GM11168 (cell line): ENCODE results near the gene PITRM1.

Experiments used
- in situ Hi-C: fragments of 300-500 bp; cut with MboI; formaldehyde crosslinking; loops from one replicate; pipeline ENCODE4 v1.12.0; 2022; ENCODE audit warnings: low sequenced_read_pairs; ENCODE audit not compliant: unreplicated experiment

PITRM1 gene

DNA sequence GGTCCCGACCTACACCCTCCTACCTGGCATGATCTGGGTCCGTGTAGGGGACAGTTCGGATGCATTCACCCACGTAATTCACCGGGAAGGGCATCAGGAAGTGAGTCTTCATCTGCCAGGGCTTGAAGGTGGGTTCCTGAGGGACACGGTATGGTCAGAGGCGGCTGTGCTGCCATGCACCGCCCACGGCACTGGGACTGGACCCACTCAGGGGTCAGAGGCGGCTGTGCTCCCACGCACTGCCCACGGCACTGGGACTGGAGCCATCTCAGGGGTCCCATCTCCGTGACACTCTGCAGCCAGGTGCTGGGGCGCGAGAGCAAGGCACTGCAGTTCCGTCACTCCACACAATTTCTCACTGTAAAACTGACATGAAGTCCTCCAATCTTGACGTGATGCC, 29.2 kb downstream of the PITRM1 start:
- in situ Hi-C loops, result no loop called here

DNA sequence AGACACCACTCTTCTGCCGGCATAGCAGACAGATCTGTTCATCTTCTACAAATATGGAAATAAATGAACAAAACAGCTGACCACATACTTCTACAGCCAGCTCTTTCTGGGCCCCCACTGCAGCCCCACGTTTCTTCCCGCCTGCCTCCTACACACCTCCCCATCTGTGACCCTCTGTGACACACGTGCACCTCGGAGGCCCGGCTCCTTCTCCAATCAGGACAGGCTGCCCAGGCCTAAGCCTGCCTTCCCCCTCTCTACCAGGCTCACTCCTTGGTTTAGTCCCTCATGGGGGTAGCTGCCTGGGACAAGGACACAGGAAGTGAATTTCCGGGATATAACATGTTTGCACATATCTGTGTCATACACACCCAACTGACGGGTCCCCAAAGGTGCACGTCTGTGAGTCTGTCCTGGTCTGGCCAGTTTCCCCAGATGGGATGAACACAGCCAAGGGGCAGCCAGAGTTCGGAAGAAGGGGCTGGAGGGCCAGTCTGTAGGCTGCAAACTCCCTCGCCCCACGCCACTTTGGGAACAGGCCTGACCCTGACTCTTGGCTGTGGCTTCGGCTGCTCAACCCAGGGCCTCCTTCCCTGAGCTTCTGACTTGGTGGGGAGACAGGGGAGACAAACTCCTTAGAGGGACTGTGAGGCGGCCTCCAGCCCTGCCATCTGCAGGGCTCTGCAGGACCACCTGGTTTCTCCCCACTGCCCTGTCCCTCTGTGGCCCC, 30.3 kb downstream of the PITRM1 start:
- in situ Hi-C loops, result no loop called here

DNA sequence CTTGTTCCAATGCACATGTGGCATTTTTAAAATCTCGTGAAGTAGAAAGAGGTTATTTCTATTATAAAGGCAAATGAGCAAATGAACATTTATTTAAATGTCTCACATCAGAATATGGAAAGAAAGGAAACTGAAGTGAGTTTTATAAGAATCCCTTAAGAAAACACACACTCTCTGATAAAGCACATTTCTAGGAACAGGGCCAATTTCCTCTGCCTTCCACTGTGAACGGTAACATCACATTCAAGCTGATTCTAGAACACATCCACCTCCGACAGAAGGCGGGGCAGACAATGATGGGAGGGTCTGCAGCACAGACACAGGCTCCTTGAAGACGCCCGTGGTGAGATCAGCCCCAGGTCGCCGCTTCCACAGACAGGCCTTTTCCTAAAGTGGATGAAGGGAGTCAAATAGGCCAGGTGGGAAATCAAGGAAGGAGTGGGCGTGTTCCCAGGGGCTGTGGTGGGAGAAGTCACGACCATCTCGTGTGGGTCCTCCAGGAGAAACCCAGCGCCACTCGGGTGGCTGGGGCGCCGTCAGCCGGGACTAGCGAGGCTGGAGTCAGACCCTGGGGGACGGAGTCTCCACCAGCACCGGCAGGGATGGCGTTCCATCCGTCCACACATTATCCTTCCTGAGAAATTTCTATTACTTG, 31.1 kb downstream of the PITRM1 start:
- in situ Hi-C loops, result no loop called here

DNA sequence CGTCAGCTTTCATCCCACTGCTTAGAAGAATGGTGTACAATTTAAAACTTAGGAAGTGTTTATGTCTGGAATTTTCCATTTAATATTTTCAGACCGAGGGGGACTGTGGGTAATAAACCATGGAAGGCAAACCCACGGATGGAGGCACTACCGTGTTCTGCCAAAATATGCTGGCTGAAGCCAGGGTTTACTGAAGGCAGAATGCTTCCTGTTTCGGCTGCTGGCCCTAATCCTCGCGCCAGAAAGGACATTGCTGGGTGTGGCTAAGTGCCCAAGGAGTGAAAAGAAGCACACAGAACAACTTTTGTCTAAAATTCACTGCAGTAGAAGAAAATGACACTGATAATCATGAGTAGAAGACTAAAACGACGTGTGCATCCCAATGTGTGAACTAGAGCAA, 32.3 kb downstream of the PITRM1 start:
- in situ Hi-C loops, result no loop called here

DNA sequence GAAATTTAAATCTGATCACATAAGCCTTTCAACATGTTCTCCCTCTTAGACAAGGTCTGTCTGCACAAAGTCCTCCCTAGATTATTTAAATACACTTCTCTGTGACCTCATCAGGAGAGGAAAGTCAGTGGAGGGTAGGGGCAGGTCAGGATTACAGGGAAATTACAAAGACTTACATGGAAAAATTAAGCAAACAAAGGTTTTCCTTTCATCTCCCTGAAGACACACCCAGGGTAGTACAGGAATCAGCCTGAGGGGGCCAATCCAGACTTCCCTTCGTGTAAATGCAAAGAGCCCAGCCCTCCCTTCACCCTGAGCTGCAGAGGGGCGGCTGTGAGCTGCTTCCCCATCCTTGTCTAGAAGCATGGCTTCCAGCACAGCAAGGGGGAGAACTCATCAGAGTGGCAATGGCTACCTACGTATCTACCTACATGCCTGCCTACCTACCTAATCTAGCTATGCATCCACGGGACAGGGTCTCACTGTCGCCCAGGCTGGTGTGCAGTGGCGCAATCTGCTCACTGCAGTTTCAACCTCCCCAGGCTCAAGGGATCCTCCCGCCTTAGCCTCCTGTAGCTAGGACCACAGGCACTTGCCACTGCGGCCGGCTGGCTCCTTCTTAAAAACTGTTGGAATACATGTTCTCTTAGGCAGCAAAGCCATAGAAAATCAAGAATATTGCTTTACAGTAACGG, 33.2 kb downstream of the PITRM1 start:
- in situ Hi-C loops, result no loop called here

DNA sequence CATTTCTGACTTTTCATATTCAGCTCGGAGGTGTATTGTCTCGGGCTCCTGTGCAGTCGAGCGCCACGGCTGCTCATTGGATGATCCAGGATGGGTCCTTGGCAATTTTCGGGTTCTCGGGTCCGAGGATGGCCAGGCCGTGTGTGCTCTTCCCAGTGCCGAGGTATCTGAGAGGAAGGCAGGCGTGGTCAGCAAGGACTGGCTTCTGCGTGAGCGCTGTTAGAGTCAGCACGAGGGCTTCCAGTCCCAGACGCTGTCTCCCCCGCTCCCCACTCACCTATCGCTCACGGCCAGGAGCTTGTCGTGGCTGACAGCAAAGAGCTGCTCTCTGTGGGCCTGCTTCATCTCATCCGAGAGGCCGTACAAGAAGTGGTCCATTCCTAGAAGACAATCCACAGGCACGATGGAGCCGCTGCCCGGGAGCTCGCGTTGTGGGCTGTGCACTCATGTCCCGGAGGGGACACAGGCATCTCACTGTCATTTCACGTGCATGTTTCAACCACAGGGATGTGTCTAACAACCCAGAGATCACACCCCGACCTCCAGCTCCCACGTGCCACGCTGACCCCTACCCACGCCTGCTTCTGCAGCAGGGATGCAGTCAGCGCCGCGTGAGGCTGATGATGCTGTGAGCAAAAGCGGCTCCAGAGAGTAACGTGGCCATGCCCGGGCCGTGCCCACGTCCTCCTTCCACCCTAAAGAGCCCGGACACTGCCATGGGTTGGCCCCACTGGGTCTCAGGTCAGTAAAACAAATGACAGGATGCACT, 34.4 kb downstream of the PITRM1 start:
- in situ Hi-C loops, result no loop called here

DNA sequence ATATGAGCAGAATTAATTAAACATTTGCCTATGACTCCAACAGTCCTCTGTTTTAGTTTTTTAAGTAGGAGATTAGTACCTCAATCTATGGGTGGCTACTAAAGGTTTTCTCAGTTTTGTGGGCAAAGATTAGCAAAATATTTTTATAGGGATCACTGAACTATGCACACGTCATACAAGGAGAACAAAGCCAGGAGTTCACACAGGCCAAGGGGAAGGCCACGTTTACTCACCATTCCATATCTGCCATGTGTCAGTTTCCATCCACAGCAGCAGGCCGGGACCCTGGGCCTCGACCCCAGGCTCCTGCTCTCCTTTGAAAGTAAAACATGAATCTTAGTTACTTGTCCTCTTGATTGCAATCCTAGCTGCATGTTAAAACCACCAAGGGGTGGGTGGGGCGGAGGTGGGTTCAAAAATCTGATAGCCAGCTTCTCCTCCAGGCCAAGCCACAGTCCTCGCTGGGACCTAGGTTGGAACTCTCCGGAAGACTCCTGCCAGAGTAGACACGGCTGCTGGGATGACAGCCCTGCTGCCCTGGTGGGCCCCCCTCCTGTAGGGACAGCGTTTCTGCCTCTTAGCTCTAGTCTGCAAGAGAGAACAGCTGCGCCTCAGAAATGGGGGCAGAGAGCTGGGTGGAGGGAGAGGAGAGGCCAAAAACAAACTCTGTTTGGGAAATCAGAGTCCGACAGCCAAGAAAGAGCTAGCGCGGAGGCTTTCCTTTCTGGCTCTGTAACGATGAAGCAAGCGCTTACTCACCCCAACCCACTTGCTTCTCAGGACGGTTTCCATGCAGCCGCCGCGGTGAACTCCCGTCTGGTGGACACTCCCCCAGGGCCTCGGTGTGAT, 35.6 kb downstream of the PITRM1 start:
- in situ Hi-C loops, result no loop called here

DNA sequence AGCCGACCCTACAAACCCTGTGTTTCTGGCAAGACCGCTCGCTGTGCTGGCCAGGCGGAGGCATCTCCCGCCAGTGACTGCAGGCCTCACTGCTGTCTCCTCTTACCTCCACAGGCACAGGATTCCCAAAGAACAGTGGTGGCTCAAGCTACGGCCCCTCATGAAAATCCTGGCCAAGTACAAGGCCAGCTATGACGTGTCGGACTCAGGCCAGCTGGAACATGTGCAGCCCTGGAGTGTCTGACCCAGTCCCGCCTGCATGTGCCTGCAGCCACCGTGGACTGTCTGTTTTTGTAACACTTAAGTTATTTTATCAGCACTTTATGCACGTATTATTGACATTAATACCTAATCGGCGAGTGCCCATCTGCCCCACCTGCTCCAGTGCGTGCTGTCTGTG, 36.2 kb downstream of the PITRM1 start:
- in situ Hi-C loops, result no loop called here

DNA sequence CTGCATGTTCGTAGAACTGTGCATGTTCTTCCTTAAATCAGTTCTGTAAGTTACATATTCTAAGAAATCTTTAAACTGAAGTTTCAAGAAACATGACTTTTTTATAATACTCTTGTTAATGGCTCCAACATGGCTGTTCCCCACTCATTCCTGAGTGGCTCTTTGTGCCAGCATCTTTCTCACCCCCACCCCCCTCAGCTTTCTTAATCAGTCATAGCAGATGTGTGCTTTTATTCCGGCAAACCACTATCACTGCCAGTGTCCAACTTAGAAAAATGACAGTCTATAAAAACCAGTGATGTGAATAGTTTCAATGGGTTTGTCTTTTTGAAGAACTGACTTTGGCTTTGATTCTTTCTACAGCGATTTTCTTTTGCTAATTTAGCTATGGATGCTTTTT, 37.6 kb downstream of the PITRM1 start:
- in situ Hi-C loops, result no loop called here

DNA sequence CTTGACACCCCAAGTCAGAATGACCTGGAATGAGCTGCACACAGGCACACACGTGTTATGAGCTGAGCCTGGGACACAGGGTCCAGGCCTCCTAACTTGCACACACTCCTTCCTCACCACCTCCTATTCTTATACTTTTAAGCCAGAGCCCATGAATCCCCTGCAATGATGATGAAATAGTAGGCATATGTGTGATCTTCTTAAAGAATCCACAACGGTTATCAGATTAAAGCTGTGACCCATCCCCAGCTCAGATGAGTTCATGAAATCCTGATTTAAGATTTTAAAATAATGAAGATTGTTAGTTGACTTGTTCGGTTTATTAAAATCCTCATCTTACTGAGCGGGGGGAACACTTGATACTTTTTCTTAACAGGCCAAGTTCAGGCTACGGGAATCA, 38.6 kb downstream of the PITRM1 start:
- in situ Hi-C loops, result no loop called here

DNA sequence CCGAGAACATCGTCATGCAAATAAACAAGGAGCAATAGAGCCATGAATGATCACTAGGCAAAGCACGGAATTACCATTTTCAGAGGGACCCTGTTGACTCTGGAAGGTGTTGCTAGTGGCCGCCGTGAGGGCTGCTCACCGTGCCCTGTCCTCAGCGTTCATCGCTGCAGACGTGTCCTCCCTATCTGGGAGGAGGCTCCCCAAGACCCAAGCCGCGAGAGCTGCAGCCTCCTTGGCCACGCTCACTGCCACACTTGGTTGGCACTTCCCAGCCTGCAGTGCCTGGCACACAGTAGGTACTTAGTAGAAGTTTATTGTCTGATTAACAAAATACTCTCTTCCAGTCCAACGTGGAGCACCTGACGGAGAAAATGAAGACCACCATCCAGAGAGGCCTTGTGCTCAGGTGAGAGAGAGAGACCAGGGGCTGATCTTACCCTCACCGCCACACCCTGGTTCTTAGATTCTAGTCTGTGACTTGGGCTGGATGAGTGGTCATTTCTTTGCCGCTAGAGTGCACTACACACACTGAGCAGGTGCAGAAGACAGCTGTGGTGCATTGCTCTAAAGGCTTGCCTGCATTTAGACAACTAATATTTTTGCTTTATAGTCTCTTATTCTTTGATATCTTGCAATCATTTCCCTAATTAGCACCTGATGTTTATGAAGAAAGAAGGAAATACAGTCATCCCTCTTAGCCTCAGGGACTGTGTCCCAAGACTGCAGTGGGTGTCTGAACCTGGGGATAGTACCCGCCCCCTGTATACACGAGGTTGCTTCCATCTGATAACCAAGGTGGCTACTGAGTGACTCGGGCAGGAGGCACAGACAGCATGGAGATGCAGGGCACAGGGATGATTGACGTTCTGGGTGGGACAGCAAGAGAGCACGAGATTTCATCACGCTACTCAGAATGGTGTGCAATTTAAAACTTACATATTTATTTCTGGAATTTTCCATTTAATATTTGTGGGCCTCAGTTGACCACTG, 40.3 kb downstream of the PITRM1 start:
- in situ Hi-C loops, result no loop called here

DNA sequence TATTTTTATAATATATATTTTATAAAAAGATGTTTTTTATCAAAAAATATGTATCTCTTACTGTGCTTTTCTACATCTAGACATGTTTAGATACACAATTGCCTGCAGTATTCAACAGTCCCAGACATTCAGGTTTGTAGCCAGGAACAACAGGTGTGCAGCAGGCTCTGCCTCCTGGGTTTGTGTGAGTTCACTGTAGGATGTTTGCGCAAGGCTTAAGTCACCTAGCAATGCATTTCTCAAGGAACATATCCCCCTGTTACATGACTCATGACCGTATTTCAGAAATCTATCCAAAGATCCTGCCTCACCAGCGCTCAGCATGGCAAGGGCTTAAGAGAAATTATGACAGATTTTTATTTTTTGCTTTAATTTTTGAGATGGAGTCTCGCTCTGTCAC, 41.5 kb downstream of the PITRM1 start:
- in situ Hi-C loops, result no loop called here

DNA sequence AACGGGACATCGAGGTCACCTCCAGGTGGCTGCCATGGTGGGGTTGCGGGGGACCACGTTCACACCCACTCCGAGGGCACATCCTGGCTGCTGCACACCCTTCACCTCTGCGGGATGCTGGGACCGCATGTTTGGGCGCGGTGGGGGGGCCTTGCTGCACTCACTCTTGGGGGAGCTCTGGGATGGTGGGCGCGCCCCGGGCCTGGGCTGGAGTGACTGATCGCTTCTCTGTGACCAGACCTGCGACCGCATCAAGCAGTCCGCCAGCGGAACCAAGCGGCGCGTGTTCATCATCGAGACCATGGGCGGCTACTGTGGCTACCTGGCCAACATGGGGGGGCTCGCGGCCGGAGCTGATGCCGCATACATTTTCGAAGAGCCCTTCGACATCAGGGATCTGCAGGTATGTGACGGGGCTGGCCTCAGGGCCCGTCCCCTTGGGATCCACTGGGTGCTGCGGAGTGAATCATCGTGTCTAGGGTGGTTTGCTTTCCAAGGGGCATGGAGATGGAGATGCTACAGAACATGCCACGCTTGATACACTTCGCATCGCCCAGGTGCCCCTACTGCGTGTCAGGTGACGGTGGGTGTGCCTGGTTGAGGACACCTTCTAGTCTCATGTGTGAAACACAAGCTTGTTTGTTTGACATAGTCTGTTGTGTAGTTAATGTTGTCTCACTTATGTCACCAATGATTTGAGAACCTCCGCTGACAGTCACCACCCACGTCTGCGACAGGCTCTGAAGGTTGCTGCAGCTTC, 42.8 kb downstream of the PITRM1 start:
- in situ Hi-C loops, result no loop called here

DNA sequence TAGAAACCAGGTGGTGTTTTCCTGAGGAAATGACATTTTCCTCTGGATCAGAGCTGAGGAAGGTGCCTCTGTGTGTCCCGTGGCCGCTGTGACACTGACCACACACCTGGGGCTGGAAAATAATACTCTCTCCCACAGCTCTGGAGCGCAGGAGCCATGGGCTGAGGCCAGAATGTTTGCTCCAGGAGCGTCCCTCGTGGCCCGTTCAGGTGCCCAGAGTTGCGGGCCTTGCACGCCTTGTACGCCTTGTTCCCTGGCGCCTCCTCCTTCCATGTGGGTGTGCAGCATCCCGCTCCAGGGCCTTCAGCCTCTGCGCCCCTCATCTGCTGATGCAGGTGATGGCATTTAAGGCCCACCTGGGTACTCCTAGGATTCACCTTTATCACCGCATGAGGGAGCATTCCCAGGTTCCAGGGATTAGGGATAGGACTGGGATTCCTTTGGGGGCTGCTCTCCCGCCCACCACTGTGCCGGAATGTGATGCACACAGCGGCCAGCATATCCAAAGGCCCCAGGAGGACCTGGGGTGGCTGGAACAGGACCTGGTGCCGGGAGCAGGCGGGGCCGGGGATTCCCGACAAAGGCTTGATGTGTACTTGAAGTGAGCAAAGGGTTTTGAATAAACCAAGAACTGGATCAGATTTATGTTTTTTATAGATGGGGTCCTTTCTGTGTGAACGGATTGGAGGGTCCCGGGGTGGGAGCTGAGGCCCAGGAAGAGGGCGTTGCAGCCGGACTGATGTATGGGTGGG, 44.0 kb downstream of the PITRM1 start:
- in situ Hi-C loops, result no loop called here

DNA sequence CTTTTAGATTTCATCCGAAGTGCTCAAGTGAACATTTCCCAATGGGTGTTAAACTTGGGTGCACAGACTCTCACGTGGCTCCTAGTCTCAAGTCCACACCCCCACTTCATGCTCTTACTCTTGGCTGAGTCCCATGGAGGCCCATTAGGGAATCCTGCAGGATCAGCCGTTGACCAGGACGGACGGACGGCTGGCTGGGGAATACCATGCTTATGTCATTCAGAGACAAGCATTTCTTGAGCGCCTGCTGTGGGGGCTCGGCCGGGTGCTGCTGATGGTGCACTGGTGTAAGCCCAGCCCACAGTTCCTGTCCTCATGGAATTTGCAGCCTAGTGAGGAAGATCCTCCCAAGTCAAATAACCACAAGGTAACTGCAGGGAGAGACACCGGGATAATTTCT, 44.7 kb downstream of the PITRM1 start:
- in situ Hi-C loops, result no loop called here

DNA sequence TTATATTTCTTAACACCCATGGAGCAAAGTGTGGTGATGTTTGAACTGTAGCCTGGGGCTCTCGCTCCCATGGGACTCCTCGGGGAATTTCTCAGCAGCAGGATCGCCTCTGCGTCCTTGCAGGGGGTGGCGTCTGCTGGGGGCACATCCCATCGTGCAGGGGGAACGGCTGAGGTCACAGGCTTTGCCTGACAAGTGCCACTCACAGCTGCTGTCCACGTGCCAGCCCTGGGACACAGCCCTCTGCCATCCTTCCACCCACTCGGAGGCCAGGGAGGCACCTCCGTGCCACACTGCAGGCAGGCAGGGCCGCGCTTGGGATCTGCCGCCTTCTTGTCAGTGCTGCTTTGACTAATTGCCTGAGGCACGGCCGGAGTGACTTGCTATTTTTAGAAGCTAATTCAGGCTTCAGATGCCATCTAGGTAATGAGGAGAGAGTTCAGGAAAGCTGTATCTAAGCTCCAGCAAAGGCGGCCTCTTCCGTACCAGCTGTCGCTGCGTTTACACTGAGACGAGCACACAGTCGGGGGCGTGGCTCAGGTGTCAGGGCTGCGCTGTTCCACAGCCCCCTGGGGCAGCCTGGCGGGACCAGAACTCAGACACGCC, 45.7 kb downstream of the PITRM1 start:
- in situ Hi-C loops, result no loop called here

DNA sequence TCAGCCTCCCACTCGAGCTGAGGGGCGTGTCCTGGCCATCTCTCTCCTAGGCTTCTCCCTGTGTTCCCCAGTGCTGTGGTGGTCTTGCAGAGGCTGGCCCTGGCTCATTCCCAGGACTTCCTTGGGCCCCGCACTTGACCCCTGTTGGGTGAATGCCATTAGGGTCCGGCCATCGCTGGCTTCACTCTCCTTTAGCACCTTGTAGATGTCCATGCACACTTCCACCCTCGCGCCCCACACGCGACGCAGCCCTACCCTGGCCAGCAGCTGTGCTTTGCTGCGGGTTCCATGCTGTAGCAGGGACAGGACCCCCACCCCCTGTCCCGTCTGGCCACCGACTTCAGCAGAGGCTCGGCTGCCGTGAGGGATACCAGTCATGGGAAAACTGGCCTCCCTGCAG, 46.3 kb downstream of the PITRM1 start:
- in situ Hi-C loops, result no loop called here
